ENCODE measurements around the gene DMTF1.

DNA sequence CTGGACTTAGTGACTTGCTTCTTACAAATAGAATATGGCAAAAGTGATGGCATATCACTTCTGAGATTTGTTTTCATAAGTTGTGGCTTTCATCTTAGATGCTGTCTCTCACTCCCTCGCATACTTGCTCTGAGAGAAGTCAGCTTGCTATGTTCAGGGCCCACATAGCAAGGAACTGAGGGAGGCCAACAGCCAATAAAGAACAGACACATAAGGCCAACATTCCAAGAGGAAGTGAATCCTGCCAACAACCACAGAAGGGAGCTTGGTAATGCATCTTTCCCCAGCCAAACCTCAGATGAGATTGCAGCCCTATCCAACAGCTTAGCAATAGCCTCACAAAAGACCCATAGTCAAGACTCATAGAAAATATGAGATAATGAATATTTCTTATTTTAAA lies 39.2 kb upstream of the DMTF1 start:
- TF ChIP-seq, protein P1, sequence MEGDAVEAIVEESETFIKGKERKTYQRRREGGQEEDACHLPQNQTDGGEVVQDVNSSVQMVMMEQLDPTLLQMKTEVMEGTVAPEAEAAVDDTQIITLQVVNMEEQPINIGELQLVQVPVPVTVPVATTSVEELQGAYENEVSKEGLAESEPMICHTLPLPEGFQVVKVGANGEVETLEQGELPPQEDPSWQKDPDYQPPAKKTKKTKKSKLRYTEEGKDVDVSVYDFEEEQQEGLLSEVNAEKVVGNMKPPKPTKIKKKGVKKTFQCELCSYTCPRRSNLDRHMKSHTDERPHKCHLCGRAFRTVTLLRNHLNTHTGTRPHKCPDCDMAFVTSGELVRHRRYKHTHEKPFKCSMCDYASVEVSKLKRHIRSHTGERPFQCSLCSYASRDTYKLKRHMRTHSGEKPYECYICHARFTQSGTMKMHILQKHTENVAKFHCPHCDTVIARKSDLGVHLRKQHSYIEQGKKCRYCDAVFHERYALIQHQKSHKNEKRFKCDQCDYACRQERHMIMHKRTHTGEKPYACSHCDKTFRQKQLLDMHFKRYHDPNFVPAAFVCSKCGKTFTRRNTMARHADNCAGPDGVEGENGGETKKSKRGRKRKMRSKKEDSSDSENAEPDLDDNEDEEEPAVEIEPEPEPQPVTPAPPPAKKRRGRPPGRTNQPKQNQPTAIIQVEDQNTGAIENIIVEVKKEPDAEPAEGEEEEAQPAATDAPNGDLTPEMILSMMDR (IDR thresholded peaks at IDR 0.05) = no peak
- TF ChIP-seq POLR2A (IDR thresholded peaks at IDR 0.05; ENCODE audit: low read length) = no peak
- no peak for TF ChIP-seq EHMT2 (IDR thresholded peaks at IDR 0.05; ENCODE audit: low read depth)
- TF ChIP-seq, protein P2, sequence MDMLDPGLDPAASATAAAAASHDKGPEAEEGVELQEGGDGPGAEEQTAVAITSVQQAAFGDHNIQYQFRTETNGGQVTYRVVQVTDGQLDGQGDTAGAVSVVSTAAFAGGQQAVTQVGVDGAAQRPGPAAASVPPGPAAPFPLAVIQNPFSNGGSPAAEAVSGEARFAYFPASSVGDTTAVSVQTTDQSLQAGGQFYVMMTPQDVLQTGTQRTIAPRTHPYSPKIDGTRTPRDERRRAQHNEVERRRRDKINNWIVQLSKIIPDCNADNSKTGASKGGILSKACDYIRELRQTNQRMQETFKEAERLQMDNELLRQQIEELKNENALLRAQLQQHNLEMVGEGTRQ (IDR thresholded peaks at IDR 0.05) = no peak
- no peak for TF ChIP-seq RCOR1 (IDR thresholded peaks at IDR 0.05; ENCODE audit: low read depth, low read length)
- TF ChIP-seq RAD21 (conservative IDR thresholded peaks at IDR 0.05 in 1 of 2, IDR thresholded peaks at IDR 0.05 in 1 of 2) = no peak
- TF ChIP-seq MAZ (IDR thresholded peaks at IDR 0.05; ENCODE audit: borderline replicate concordance, low read depth, low read length) = no peak

Data from A549 (cell line).